Lung (tissue), 12 donors: ENCODE data around the gene CDKL5. TPM values are rescaled to one million over a fixed set of nuclear protein-coding genes. Genes with fewer than 3 reads are reported as not detected.
"Not testable (repeated sequence)": the region's sequence is repeated elsewhere in the genome, so short reads cannot be mapped to it uniquely, and the experiment has no call there.

Experiments
- ATAC-seq: fragments of 200-7000 bp; cut with Tn5 transposase; one replicate; pipeline ENCODE4 v1.9.1; 2020; ENCODE audit warnings: moderate number of reproducible peaks; ENCODE audit not compliant: insufficient read depth, low FRiP score
- DNase-seq, 3 donors: peaks; one replicate each; pipeline ENCODE4 v3.0.0-alpha.2; 2013 to 2017
- H3K27ac ChIP-seq, 2 donors: one replicate each; pipeline ENCODE4 v1.5.1; 2013; ENCODE audit warnings: mild to moderate bottlenecking in 2 of 2, moderate library complexity in 2 of 2, control low read depth in 1 of 2, inconsistent platforms in 1 of 2, low read depth in 1 of 2, low read length in 1 of 2
- H3K27me3 ChIP-seq, 3 donors: one replicate each; pipeline ENCODE4 v1.5.1; 2013; ENCODE audit warnings: low read length in 2 of 3; ENCODE audit not compliant: control insufficient read depth in 3 of 3, insufficient read depth in 3 of 3
- H3K36me3 ChIP-seq, 4 donors: one replicate each; pipeline ENCODE4 v1.5.1; 2013; ENCODE audit warnings: low read length in 4 of 4, mild to moderate bottlenecking in 1 of 4, moderate library complexity in 1 of 4; ENCODE audit not compliant: control insufficient read depth in 4 of 4, insufficient read depth in 4 of 4
- H3K4me1 ChIP-seq, 5 donors: one replicate each; pipeline ENCODE4 v1.5.1; 2013; ENCODE audit warnings: low read length in 5 of 5, mild to moderate bottlenecking in 2 of 5, moderate library complexity in 1 of 5; ENCODE audit not compliant: control insufficient read depth in 5 of 5, insufficient read depth in 5 of 5
- H3K4me3 ChIP-seq: one replicate; pipeline ENCODE4 v1.5.1; 2013; ENCODE audit warnings: mild to moderate bottlenecking, control low read depth, moderate library complexity
- H3K9ac ChIP-seq, 2 donors: one replicate each; pipeline ENCODE4 v1.5.1; 2013; ENCODE audit warnings: low read length in 2 of 2, control low read depth in 1 of 2; ENCODE audit not compliant: insufficient read depth in 1 of 2
- H3K9me3 ChIP-seq, 4 donors: one replicate each; pipeline ENCODE4 v1.5.1; 2013; ENCODE audit warnings: low read length in 3 of 4, mild to moderate bottlenecking in 1 of 4, moderate library complexity in 1 of 4; ENCODE audit not compliant: control insufficient read depth in 4 of 4, insufficient read depth in 3 of 4
- WGBS, 2 donors: extraction: QIAGEN DNeasy Blood & Tissue Kit; methylation state at CpG; one replicate each; pipeline ENCODE4 v1.1.7; 2013; 5-methylcytosine and 5-hydroxymethylcytosine counted together
- polyA plus RNA-seq, 2 donors: library from polyadenylated mRNA; stranded (reverse); fragments of 200-250 nt; gene quantifications; one replicate each; pipeline ENCODE4 v1.2.1, GENCODE V29; 2013
- total RNA-seq, 2 donors: library from RNA; depleted of rRNA in 1 of 2; stranded (reverse); fragments of >200 nt in 1 of 2; gene quantifications; one replicate each; pipeline ENCODE4 v1.2.1, GENCODE V29; 2014 to 2021
- TF ChIP-seq, protein P1 (sequence below): IDR thresholded peaks from 2 replicates; pipeline ENCODE4 v1.5.1; 2012; ENCODE audit warnings: mild to moderate bottlenecking; ENCODE audit errors: control extremely low read depth, extremely low read depth
- donor health status: control.
- donor health status: control.
- donor health status: Bipolar disorder and iron deficiency.
- donor health status: healthy.
- donor health status: DM: yes; HTN: yes; CAD: no.

Gene CDKL5
- total and polyA plus RNA-seq, 4 donors: 3.2 to 37.3 (median 16.3) TPM

- peaks cover 0 to 5% (median 4%) of the 10 kb centered on the region in 3 donors for H3K27me3 ChIP-seq
- peaks cover 0 to 4% (median 0%) of the 10 kb centered on the region in 4 donors for H3K36me3 ChIP-seq
- H3K4me3 ChIP-seq: no peak overlapping the region
- DNase-seq (no peak), ATAC-seq (no peak)
- no peak overlapping the region for H3K27ac ChIP-seq
- TF ChIP-seq, protein P1, sequence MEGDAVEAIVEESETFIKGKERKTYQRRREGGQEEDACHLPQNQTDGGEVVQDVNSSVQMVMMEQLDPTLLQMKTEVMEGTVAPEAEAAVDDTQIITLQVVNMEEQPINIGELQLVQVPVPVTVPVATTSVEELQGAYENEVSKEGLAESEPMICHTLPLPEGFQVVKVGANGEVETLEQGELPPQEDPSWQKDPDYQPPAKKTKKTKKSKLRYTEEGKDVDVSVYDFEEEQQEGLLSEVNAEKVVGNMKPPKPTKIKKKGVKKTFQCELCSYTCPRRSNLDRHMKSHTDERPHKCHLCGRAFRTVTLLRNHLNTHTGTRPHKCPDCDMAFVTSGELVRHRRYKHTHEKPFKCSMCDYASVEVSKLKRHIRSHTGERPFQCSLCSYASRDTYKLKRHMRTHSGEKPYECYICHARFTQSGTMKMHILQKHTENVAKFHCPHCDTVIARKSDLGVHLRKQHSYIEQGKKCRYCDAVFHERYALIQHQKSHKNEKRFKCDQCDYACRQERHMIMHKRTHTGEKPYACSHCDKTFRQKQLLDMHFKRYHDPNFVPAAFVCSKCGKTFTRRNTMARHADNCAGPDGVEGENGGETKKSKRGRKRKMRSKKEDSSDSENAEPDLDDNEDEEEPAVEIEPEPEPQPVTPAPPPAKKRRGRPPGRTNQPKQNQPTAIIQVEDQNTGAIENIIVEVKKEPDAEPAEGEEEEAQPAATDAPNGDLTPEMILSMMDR: no peak
- WGBS, 2 donors: 50 to 70% methylated on average over 6 of the region's 6 CpGs
- H3K4me1 ChIP-seq: no peaks in the 10 kb centered on the region
- H3K9me3 ChIP-seq: no peaks in the 10 kb centered on the region
- no peak overlapping the region for H3K9ac ChIP-seq
Observed at GRCh38 chrX:18582910-18583493, 157.6 kb downstream of the CDKL5 start.

DNA sequence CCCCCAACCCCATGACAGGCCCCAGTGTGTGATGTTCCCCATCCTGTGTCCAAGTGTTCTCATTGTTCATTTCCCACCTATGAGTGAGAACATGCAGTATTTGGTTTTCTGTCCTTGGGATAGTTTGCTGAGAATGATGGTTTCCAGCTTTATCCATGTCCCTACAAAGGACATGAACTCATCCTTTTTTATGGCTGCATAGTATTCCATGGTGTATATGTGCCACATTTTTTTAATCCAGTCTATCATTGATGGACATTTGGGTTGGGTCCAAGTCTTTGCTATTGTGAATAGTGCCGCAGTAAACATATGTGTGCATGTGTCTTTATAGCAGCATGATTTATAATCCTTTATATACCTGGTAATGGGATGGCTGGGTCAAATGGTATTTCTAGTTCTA lies 163.9 kb downstream of the CDKL5 start:
- not testable (repeated sequence) for ATAC-seq, DNase-seq, H3K4me3 ChIP-seq, H3K9ac ChIP-seq, H3K27me3 ChIP-seq, H3K27ac ChIP-seq, H3K9me3 ChIP-seq, H3K36me3 ChIP-seq, H3K4me1 ChIP-seq
- 92 to 100% methylated on average over 1 of the region's 1 CpG for WGBS, 2 donors

GRCh38 chrX:18591834-18592233 lies 166.4 kb downstream of the CDKL5 start:
- DNase-seq (no peak), ATAC-seq (no peak)
- Histone ChIP-seq H3K9ac (no peak overlapping the region), H3K4me1 (no peaks in the 10 kb centered on the region), H3K4me3 (no peak overlapping the region), H3K36me3 (no peaks in the 10 kb centered on the region), H3K27ac (no peak overlapping the region), H3K9me3 (no peaks in the 10 kb centered on the region), H3K27me3 (peaks cover 0 to 10% (median 0%) of the 10 kb centered on the region in 3 donors)
- WGBS, 2 donors: 83 to 97% methylated on average over 2 of the region's 2 CpGs
- TF ChIP-seq, protein P1: no peak

GRCh38 chrX:18594079-18594478 lies 168.7 kb downstream of the CDKL5 start:
- Histone ChIP-seq H3K27ac (no peak overlapping the region), H3K9ac (no peak overlapping the region), H3K4me3 (no peak overlapping the region), H3K36me3 (peaks cover 0 to 2% (median 0%) of the 10 kb centered on the region in 4 donors), H3K27me3 (peaks cover 0 to 16% (median 3%) of the 10 kb centered on the region in 3 donors), H3K4me1 (no peaks in the 10 kb centered on the region), H3K9me3 (no peaks in the 10 kb centered on the region)
- ATAC-seq (no peak), DNase-seq (no peak)
- TF ChIP-seq, protein P1: no peak
- 83 to 96% methylated on average over 2 of the region's 2 CpGs for WGBS, 2 donors
